K562 (cell line): Measurements from ENCODE around the gene SYNPR. TPM values are rescaled to one million over a fixed set of nuclear protein-coding genes. Genes with fewer than 3 reads are reported as not detected.

Source experiments
- ATAC-seq: fragments of 200-7000 bp; cut with Tn5 transposase; 3 replicates; pipeline ENCODE4 v1.9.1; 2020; ENCODE audit warnings: moderate library complexity
- BruUV-seq: library from RNA; stranded (reverse); fragments of 400-500 nt; replicated peaks from 2 replicates; lab custom pipeline; 2021; lab: Mats Ljungman, UMichigan
- CTCF ChIA-PET: fragments of 300-600 bp; formaldehyde crosslinking; extraction: SDS; loops from one replicate; lab custom pipeline; 2021; ENCODE audit warnings: low intra/inter-chr PET ratio; lab: Yijun Ruan, JAX
- POLR2A ChIA-PET: fragments of 300-600, 350-650 bp; sonication (Branson Sonifier 250); formaldehyde crosslinking; extraction: SDS; loops from one replicate; lab custom pipeline; 2021; ENCODE audit warnings: antibody characterized with exemption, inconsistent platforms; lab: Yijun Ruan, JAX
- DNase-seq, 4 experiments: peaks; one replicate each; pipeline versions ENCODE4 v3.0.0 to v3.0.0-alpha.2; 2011 to 2018; ENCODE audit warnings: low spot score in 3 of 4, mixed read lengths in 3 of 4; ENCODE audit errors: extremely low read depth in 1 of 4
- FAIRE-seq: peaks from 2 replicates; lab custom pipeline; 2011; peaks lifted over from hg19 to GRCh38; lab: Jason Lieb, UNC
- H2AFZ ChIP-seq: 2 replicates; pipeline ENCODE4 v1.6.0; 2011; ENCODE audit warnings: low read depth, low read length, control low read depth, inconsistent platforms
- H3K27ac ChIP-seq: fragments of 200-600 bp; 3 replicates; pipeline ENCODE4 v1.8.0; 2011; ENCODE audit warnings: low read depth, mild to moderate bottlenecking, control low read depth, inconsistent platforms, low read length, moderate library complexity, mixed read lengths; ENCODE audit errors: extremely low read depth
- H3K27me3 ChIP-seq, 2 experiments: fragments of 300-600 bp in 1 of 2; 2 replicates in 1 of 2; 3 replicates in 1 of 2; pipeline versions ENCODE4 v1.6.0 to v1.8.0; 2011; ENCODE audit warnings: inconsistent platforms in 2 of 2, low read length in 2 of 2, mild to moderate bottlenecking in 1 of 2, mixed read lengths in 1 of 2, moderate library complexity in 1 of 2; ENCODE audit not compliant: control insufficient read depth in 2 of 2, insufficient read depth in 2 of 2
- H3K36me3 ChIP-seq: fragments of 300-600 bp; 3 replicates; pipeline ENCODE4 v1.8.0; 2011; ENCODE audit warnings: mild to moderate bottlenecking, low read length, inconsistent platforms; ENCODE audit not compliant: control insufficient read depth, insufficient read depth
- H3K4me1 ChIP-seq, 2 experiments: fragments of 200-600 bp in 1 of 2; replicated peaks in 1 of 2; 2 replicates in 1 of 2; 3 replicates in 1 of 2; pipeline versions ENCODE4 v1.5.1 to v1.8.0; 2011; ENCODE audit warnings: inconsistent platforms in 2 of 2, low read length in 2 of 2, mild to moderate bottlenecking in 1 of 2, mixed read lengths in 1 of 2, moderate library complexity in 1 of 2; ENCODE audit not compliant: control insufficient read depth in 2 of 2, insufficient read depth in 2 of 2
- H3K4me2 ChIP-seq: 2 replicates; pipeline ENCODE4 v1.6.1; 2011; ENCODE audit warnings: low read length, control low read depth, inconsistent platforms, mixed read lengths; ENCODE audit not compliant: insufficient read depth
- H3K4me3 ChIP-seq: fragments of 200-600 bp; sonication (generic), shearing (Covaris generic); 2 replicates; pipeline ENCODE4 v1.5.1; 2016; ENCODE audit warnings: control low read depth, inconsistent platforms
- H3K79me2 ChIP-seq: fragments of 200-600 bp; 3 replicates; pipeline ENCODE4 v1.8.0; 2011; ENCODE audit warnings: low read length, inconsistent platforms; ENCODE audit not compliant: control insufficient read depth, insufficient read depth
- H3K9ac ChIP-seq, 2 experiments: 2 replicates each; pipeline versions ENCODE4 v1.6.0 to v1.6.1; 2011; ENCODE audit warnings: low read depth in 2 of 2, low read length in 2 of 2, control low read depth in 1 of 2, inconsistent platforms in 1 of 2, mild to moderate bottlenecking in 1 of 2, mixed read lengths in 1 of 2; ENCODE audit not compliant: insufficient read depth in 1 of 2
- H3K9me1 ChIP-seq: one replicate; pipeline ENCODE4 v1.6.0; 2011; ENCODE audit warnings: inconsistent platforms, mild to moderate bottlenecking, low read length, moderate library complexity; ENCODE audit not compliant: control insufficient read depth, insufficient read depth
- H3K9me3 ChIP-seq: replicated peaks from 2 replicates; pipeline ENCODE4 v1.5.1; 2011; ENCODE audit warnings: low read depth, low read length, inconsistent platforms; ENCODE audit not compliant: control insufficient read depth, insufficient read depth
- H4K20me1 ChIP-seq: replicated peaks from 2 replicates; pipeline ENCODE4 v1.6.1; 2011; ENCODE audit warnings: low read length, inconsistent platforms, mixed read lengths; ENCODE audit not compliant: control insufficient read depth, insufficient read depth
- BCLAF1 ChIP-seq, 2 experiments: fragments of 450-650 bp in 1 of 2; IDR thresholded peaks; 2 replicates each; pipeline ENCODE4 v1.6.1; 2011 to 2017; ENCODE audit warnings: low read depth in 2 of 2, antibody characterized with exemption in 1 of 2, borderline replicate concordance in 1 of 2, low read length in 1 of 2, mild to moderate bottlenecking in 1 of 2, mixed read lengths in 1 of 2; ENCODE audit not compliant: control insufficient read depth in 1 of 2
- ELF4 ChIP-seq: fragments of 450-650 bp; formaldehyde crosslinking; IDR thresholded peaks from 2 replicates; pipeline ENCODE4 v1.4.0; 2022; ENCODE audit warnings: missing genetic modification characterization
- FOXA1 ChIP-seq: fragments of 450-650 bp; IDR thresholded peaks from 2 replicates; pipeline ENCODE4 v1.6.1; 2016; ENCODE audit warnings: mild to moderate bottlenecking, borderline replicate concordance
- LCOR ChIP-seq: sonication (generic); formaldehyde crosslinking; IDR thresholded peaks from 2 replicates; pipeline ENCODE4 v1.8.0; 2022; ENCODE audit warnings: mild to moderate bottlenecking, missing genetic modification reagents
- NFIC ChIP-seq: fragments of 450-650 bp; IDR thresholded peaks from 2 replicates; pipeline ENCODE4 v1.6.1; 2017; ENCODE audit warnings: mild to moderate bottlenecking, inconsistent platforms
- RCOR1 ChIP-seq, 2 experiments: IDR thresholded peaks; 2 replicates each; pipeline ENCODE4 v1.6.1; 2012; ENCODE audit warnings: low read depth in 2 of 2, low read length in 2 of 2, borderline replicate concordance in 1 of 2, improper control_type of control experiment in 1 of 2
- SREBF1 ChIP-seq: fragments of 150-350 bp; IDR thresholded peaks from 2 replicates; pipeline ENCODE4 v1.6.1; 2014; ENCODE audit warnings: antibody characterized with exemption, low read depth, low read length, borderline replicate concordance
- WHSC1 ChIP-seq: IDR thresholded peaks from one replicate; pipeline ENCODE4 v1.6.1; 2012; ENCODE audit warnings: low read length, control low read depth, inconsistent platforms
- ZNF316 ChIP-seq: fragments of 450-650 bp; IDR thresholded peaks from 2 replicates; pipeline ENCODE4 v1.6.1; 2016
- in situ Hi-C: fragments of 300-500 bp; cut with MboI; formaldehyde crosslinking; loops from 4 replicates; pipeline ENCODE4 v1.15.0; 2018; ENCODE audit warnings: inconsistent platforms, mixed read lengths
- intact Hi-C: fragments of 100-400 bp; cut with micrococcal nuclease; formaldehyde crosslinking; loops from 2 replicates; pipeline ENCODE4 v1.14.2; 2022
- polyA plus RNA-seq, 8 experiments: library from polyadenylated mRNA; depleted of rRNA in 4 of 8; stranded (reverse) in 5 of 8; unstranded in 3 of 8; fragments of >200 nt; fragmentation: Nextera tagmentation in 2 of 8; fragmentation: Illumina TruSeq in 1 of 8; extraction: Ambion mirVana in 2 of 8; extraction: Trizol in 1 of 8; gene quantifications; 2 replicates each; pipeline versions ENCODE4 v1.2.1 to v1.2.3, GENCODE V29; 2011 to 2014; ENCODE audit warnings: inconsistent platforms in 1 of 8, missing spikeins in 1 of 8
- total RNA-seq, 7 experiments: library from RNA; depleted of rRNA in 6 of 7; stranded (reverse); fragments of >200 nt in 6 of 7; fragmentation: Illumina TruSeq in 2 of 7; extraction: Trizol in 2 of 7; gene quantifications; 2 replicates each; pipeline versions ENCODE4 v1.2.1 to v1.2.3, GENCODE V29; 2011 to 2021; ENCODE audit warnings: low replicate concordance in 1 of 7

The SYNPR gene
- total and polyA plus RNA-seq, 9 of the 15 experiments (the other 6 are each of a cell fraction or from before 2014, with no cell fraction given) = not detected

- Histone ChIP-seq H3K9me3 (no peaks in the 10 kb centered on the region), H2AFZ (no peak overlapping the region), H3K9ac (no peak overlapping the region), H3K36me3 (no peaks in the 10 kb centered on the region), H3K4me2 (no peak overlapping the region), H3K9me1 (no peaks in the 10 kb centered on the region), H3K79me2 (no peaks in the 10 kb centered on the region), H4K20me1 (no peaks in the 10 kb centered on the region), H3K27ac (no peak overlapping the region), H3K4me3 (no peak overlapping the region), H3K4me1 (no peaks in the 10 kb centered on the region), H3K27me3 (no peaks in the 10 kb centered on the region)
- no peak for FAIRE-seq
- TF ChIP-seq WHSC1 = no peak
- TF ChIP-seq BCLAF1 (IDR thresholded peaks at IDR 0.05; ENCODE audit: borderline replicate concordance in 1 of 2, control insufficient read depth in 1 of 2, low read depth in 2 of 2, low read length in 1 of 2) = no peak
- TF ChIP-seq ZNF316 = no peak
- TF ChIP-seq FOXA1 = no peak
- TF ChIP-seq RCOR1 (IDR thresholded peaks at IDR 0.05; ENCODE audit: borderline replicate concordance in 1 of 2, low read depth in 2 of 2, low read length in 2 of 2) = no peak
- TF ChIP-seq NFIC = no peak
- no peak for TF ChIP-seq LCOR
- TF ChIP-seq ELF4 = no peak
- TF ChIP-seq SREBF1 = no peak
- in situ Hi-C loops = no loop called here
- CTCF ChIA-PET = no interaction called here
- no peak for DNase-seq
- no peak for ATAC-seq
- POLR2A ChIA-PET = no interaction called here
- intact Hi-C loops = no loop called here
- no TSS peak for BruUV-seq
These were observed 184.6 kb downstream of the SYNPR start for GRCh38 chr3:63462732-63463131.
